HG03520 (cell line): Measurements from ENCODE around the gene GPC4.

Experiments used
- ATAC-seq: cut with Tn5 transposase; IDR thresholded peaks from one replicate; pipeline ENCODE4 v1.9.1; 2021; ENCODE audit warnings: mild to moderate bottlenecking, moderate library complexity; ENCODE audit not compliant: unreplicated experiment

GPC4 gene

DNA sequence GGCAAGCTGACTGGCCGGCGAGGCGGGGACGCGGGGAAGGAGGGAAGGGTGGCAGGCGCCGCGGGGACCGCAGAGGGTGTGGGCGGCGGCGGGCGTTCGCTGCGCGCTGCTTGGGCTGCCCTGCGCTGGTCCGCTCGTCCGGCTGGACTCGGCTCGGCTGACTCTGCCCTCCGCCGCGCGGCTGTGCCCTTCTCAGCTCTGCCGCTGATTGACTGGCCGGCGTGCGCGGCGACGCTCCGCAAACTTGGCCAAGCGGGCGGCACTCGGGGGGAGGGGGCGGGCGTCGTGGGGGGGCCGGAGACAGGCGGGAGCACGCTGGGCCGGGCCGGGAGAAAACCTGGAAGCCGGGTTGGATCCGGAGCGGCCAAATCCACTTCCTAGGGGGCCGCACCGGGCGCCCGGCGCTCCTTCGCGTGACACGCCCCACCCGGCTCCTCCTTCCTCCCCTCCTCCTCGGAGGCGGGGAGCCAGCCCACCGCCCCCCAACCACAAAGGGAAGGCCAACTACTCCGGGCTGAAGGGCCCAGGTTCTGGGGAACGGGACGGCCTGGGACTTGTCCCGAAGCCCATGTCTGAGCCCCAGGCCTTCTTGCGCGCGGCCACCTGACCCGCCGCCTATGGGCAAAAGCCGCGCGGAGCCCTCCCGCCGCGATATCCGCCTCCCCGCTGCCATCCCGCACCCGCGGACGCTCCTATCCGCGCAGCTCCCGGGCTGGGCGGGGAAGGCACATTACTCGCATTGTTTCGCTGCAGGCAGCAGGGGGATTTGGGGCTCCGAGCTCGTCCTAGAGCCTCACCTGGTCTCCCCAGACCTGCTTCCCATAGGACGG lies at the start of gene GPC4:
GPC4 (minus strand) TSS at position 214 of the 830 bp plus-strand sequence. CDS start 524 bp downstream, outside the sequence.
- ATAC-seq, result no peak

DNA sequence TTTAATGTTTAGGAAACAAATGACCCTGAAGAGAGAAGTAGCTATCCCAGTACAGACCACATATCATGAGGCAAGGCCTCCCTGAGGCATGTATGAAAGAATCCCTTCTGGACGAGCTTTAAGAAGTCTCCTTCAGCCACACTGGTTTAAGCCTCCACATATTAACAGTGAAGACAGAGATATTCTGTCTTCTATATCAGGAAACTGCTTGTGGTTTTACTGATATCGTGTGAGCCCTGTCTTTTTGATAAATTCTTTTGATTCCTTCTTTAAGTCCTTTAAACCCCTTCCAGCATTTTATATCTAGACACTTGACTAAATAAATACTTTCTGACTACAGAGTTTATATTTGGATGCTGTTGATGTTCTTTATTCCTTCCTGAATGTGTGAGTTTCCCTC lies 45.9 kb upstream of the GPC4 start:
- ATAC-seq, result no peak

GRCh38 chrX:133454924-133455323 lies 39.6 kb upstream of the GPC4 start:
- no peak for ATAC-seq

DNA sequence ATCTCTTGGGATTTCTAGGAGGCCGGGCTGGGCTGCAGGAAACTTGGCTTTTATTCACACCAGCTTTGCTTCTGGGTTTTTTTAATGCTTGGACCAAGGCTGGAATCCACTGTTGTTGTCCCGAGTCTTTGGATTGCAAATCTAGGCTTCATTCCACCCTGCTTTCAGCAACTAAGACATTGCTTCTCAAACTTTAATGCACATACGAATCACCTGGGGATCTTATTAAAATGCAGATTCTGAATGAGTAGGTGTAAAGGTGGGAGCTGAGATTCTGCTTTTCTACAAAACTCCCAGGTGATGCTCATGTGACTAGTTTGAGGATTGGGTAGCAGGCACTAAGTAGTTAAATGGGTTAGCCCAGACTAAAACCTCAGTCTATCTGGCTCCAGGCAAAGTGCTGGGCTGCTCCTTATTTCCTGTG lies 39.2 kb upstream of the GPC4 start:
- no peak for ATAC-seq

- ATAC-seq, result no peak
Measured at GRCh38 chrX:133448512-133449076, 33.3 kb upstream of the GPC4 start.

- ATAC-seq, result no peak
Measured at GRCh38 chrX:133444952-133445831, 29.9 kb upstream of the GPC4 start.

GRCh38 chrX:133444196-133444595 lies 28.9 kb upstream of the GPC4 start:
- ATAC-seq, result no peak

GRCh38 chrX:133440797-133441163 lies 25.5 kb upstream of the GPC4 start:
- ATAC-seq, result no peak

DNA sequence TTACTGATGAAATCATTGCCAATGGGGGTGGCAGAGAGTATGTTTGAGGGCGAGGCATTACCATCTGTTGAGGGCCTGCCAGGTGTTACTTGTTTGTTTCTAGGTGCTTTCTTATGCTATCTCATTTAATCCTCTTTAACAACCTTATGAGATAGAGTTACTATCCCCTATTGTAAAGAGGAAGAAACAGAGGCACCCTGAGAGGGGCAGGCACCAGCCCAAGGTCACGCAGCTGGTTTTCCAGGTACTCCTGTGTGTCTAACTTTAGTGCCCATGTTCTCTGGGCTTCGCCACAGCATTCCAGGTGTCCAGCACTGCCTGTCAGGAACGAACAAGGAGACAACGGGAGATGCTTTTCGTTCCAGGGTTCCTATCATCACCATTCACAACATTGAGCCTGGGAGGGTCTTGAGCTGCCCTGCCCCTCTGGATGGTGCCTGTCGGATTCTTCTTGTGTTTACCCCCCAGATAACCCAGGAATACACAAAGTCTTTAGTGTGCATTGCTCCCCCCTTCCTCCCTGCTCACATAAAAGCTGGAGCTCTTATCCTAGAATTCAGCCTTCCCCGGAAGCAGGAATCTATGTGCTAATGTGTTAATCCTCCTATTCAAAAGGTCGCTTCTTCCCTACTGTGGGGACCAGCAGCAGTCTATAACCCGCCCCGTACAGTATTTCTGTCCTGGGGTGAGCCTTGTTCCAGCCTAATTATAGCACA lies 24.9 kb upstream of the GPC4 start:
- no peak for ATAC-seq

- no peak for ATAC-seq
Measured at GRCh38 chrX:133437766-133438165, 22.5 kb upstream of the GPC4 start.

DNA sequence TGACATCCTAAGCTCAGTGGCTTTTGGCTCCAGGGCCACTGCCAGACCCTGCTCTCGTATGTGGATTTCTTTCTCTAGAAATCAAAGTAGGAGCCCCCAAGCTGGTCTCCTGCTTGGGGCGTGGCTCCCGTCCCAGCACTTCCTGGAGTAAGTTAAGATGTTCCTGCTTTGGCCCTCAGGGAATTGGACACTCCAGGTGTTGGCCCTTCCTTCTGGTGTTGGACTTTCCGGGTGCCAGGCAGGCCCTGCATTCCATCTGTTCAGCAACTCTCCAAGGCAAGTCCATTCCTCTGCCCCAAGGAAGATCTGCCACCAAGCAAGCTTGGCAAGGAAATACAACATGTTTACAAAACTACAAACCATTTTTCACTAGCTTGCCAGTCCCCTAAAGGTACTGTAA lies 22.1 kb upstream of the GPC4 start:
- no peak for ATAC-seq

- ATAC-seq, result no peak
Measured at GRCh38 chrX:133435544-133436124, 20.3 kb upstream of the GPC4 start.

- ATAC-seq, result no peak
Measured at GRCh38 chrX:133434197-133434820, 19.0 kb upstream of the GPC4 start.

- no peak for ATAC-seq
Measured at GRCh38 chrX:133419911-133420310, 4.6 kb upstream of the GPC4 start.

- no peak for ATAC-seq
Measured at GRCh38 chrX:133418588-133418987, 3.3 kb upstream of the GPC4 start.

- ATAC-seq, result no peak
Measured at GRCh38 chrX:133417364-133417763, 2.1 kb upstream of the GPC4 start.

- ATAC-seq, result no peak
Measured at GRCh38 chrX:133414406-133415275, 648 bp downstream of the GPC4 start.

GRCh38 chrX:133413218-133413925 lies 1.9 kb downstream of the GPC4 start:
- no peak for ATAC-seq

DNA sequence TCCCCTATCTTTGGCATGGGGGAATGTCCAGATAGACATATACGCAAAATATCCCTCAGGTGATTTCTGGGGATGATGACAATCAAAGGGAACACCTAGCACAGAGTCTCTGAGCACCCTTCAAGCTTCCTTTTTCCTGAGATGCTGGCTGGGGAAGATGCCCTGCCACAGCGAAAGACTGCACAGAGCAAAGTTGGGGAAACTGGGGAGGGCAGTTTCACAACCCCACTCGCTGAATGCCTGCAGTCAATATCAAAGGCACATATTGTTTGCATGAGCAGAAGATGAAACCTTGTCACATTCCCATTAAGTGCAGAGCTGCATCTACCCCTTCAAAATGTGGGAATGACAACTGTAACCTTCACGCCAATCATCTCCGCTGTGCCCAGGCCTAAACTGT lies 2.6 kb downstream of the GPC4 start:
- ATAC-seq, result no peak
